Measurements from ENCODE around the gene CYP3A5. TPM values are rescaled to one million over a fixed set of nuclear protein-coding genes. Genes with fewer than 3 reads are reported as not detected.
"Not testable (repeated sequence)": the region's sequence is repeated elsewhere in the genome, so short reads cannot be mapped to it uniquely, and the experiment has no call there.

CYP3A5 gene
- total and polyA plus RNA-seq, 5 donors from 2014 or later = 0.24 to 0.92 (median 0.74) TPM; not detected in 1

- H3K9me3 Mint-ChIP-seq = no peaks in the 10 kb centered on the region
- no peaks in the 10 kb centered on the region for H3K27me3 ChIP-seq (ENCODE audit: control insufficient read depth, insufficient read depth, low read length)
- no peak overlapping the region for H3K4me3 ChIP-seq (ENCODE audit: low read depth, low read length)
- H3K27ac ChIP-seq (ENCODE audit: insufficient read depth, low read length, poor library complexity, severe bottlenecking) = no peak overlapping the region
- no peaks in the 10 kb centered on the region for H3K27me3 Mint-ChIP-seq
- no peak overlapping the region for H3K4me3 Mint-ChIP-seq
- no peaks in the 10 kb centered on the region for H3K9me3 ChIP-seq (ENCODE audit: control insufficient read depth in 2 of 2, low read length in 2 of 2)
- no peaks in the 10 kb centered on the region for H3K4me1 Mint-ChIP-seq
- peaks cover 3% of the 10 kb centered on the region for H3K36me3 ChIP-seq (ENCODE audit: control insufficient read depth, insufficient read depth, low read length)
- H3K27ac Mint-ChIP-seq = no peak overlapping the region
- DNase-seq (no peak), ATAC-seq (ENCODE audit: low read depth in 2 of 2) (no peak)
- no peaks in the 10 kb centered on the region for H3K4me1 ChIP-seq (ENCODE audit: control insufficient read depth, insufficient read depth, low read length, poor library complexity, severe bottlenecking)
- H3K36me3 Mint-ChIP-seq = peaks cover 30% of the 10 kb centered on the region
Observed at GRCh38 chr7:99665312-99666012, 14.3 kb downstream of the CYP3A5 start.

GRCh38 chr7:99657879-99658278 lies 21.9 kb downstream of the CYP3A5 start:
- not testable (repeated sequence) for H3K4me3 Mint-ChIP-seq; H3K27me3 Mint-ChIP-seq; H3K9me3 ChIP-seq (ENCODE audit: control insufficient read depth in 2 of 2, low read length in 2 of 2); H3K27me3 ChIP-seq (ENCODE audit: control insufficient read depth, insufficient read depth, low read length); ATAC-seq (ENCODE audit: low read depth in 2 of 2); DNase-seq; H3K36me3 ChIP-seq (ENCODE audit: control insufficient read depth, insufficient read depth, low read length); H3K9me3 Mint-ChIP-seq; H3K4me3 ChIP-seq (ENCODE audit: low read depth, low read length); H3K27ac ChIP-seq (ENCODE audit: insufficient read depth, low read length, poor library complexity, severe bottlenecking); H3K27ac Mint-ChIP-seq; H3K4me1 ChIP-seq (ENCODE audit: control insufficient read depth, insufficient read depth, low read length, poor library complexity, severe bottlenecking)
- peaks cover 0 to 13% (median 11%) of the 10 kb centered on the region in 4 donors for H3K4me1 Mint-ChIP-seq
- peaks cover 36% of the 10 kb centered on the region for H3K36me3 Mint-ChIP-seq

GRCh38 chr7:99654626-99655025 lies 25.2 kb downstream of the CYP3A5 start:
- H3K4me3 Mint-ChIP-seq; H3K27me3 ChIP-seq (ENCODE audit: control insufficient read depth, insufficient read depth, low read length); H3K27me3 Mint-ChIP-seq; H3K9me3 Mint-ChIP-seq; H3K27ac ChIP-seq (ENCODE audit: insufficient read depth, low read length, poor library complexity, severe bottlenecking); H3K36me3 ChIP-seq (ENCODE audit: control insufficient read depth, insufficient read depth, low read length); H3K4me1 ChIP-seq (ENCODE audit: control insufficient read depth, insufficient read depth, low read length, poor library complexity, severe bottlenecking); H3K9me3 ChIP-seq (ENCODE audit: control insufficient read depth in 2 of 2, low read length in 2 of 2); H3K27ac Mint-ChIP-seq; DNase-seq; H3K4me3 ChIP-seq (ENCODE audit: low read depth, low read length); ATAC-seq (ENCODE audit: low read depth in 2 of 2): not testable (repeated sequence)
- peaks cover 8 to 21% (median 18%) of the 10 kb centered on the region in 4 donors for H3K4me1 Mint-ChIP-seq
- H3K36me3 Mint-ChIP-seq = peaks cover 35% of the 10 kb centered on the region

- Mint-ChIP-seq H3K27ac (no peak overlapping the region), H3K4me1 (peaks cover 8 to 21% (median 18%) of the 10 kb centered on the region in 4 donors), H3K9me3 (peaks cover 0 to 4% (median 0%) of the 10 kb centered on the region in 7 donors), H3K27me3 (no peaks in the 10 kb centered on the region), H3K4me3 (peak overlapping the region in 1 of 4 donors; percentile 31), H3K36me3 (peaks cover 34% of the 10 kb centered on the region)
- ATAC-seq (ENCODE audit: low read depth in 2 of 2) = no peak
- Histone ChIP-seq H3K27ac (ENCODE audit: insufficient read depth, low read length, poor library complexity, severe bottlenecking) (no peak overlapping the region), H3K36me3 (ENCODE audit: control insufficient read depth, insufficient read depth, low read length) (no peaks in the 10 kb centered on the region), H3K4me3 (ENCODE audit: low read depth, low read length) (no peak overlapping the region), H3K27me3 (ENCODE audit: control insufficient read depth, insufficient read depth, low read length) (no peaks in the 10 kb centered on the region), H3K9me3 (ENCODE audit: control insufficient read depth in 2 of 2, low read length in 2 of 2) (no peaks in the 10 kb centered on the region), H3K4me1 (ENCODE audit: control insufficient read depth, insufficient read depth, low read length, poor library complexity, severe bottlenecking) (no peaks in the 10 kb centered on the region)
- DNase-seq = no peak
Observed at GRCh38 chr7:99653754-99654153, 26.0 kb downstream of the CYP3A5 start.

GRCh38 chr7:99653269-99653668 lies 26.5 kb downstream of the CYP3A5 start:
- Mint-ChIP-seq H3K36me3 (peaks cover 31% of the 10 kb centered on the region), H3K4me1 (peaks cover 8 to 21% (median 18%) of the 10 kb centered on the region in 4 donors)
- H3K9me3 Mint-ChIP-seq; H3K27me3 ChIP-seq (ENCODE audit: control insufficient read depth, insufficient read depth, low read length); H3K4me1 ChIP-seq (ENCODE audit: control insufficient read depth, insufficient read depth, low read length, poor library complexity, severe bottlenecking); H3K9me3 ChIP-seq (ENCODE audit: control insufficient read depth in 2 of 2, low read length in 2 of 2); H3K27ac Mint-ChIP-seq; H3K27ac ChIP-seq (ENCODE audit: insufficient read depth, low read length, poor library complexity, severe bottlenecking); DNase-seq; H3K27me3 Mint-ChIP-seq; ATAC-seq (ENCODE audit: low read depth in 2 of 2); H3K4me3 ChIP-seq (ENCODE audit: low read depth, low read length); H3K36me3 ChIP-seq (ENCODE audit: control insufficient read depth, insufficient read depth, low read length); H3K4me3 Mint-ChIP-seq: not testable (repeated sequence)

- Histone ChIP-seq H3K9me3 (ENCODE audit: control insufficient read depth in 2 of 2, low read length in 2 of 2) (no peaks in the 10 kb centered on the region), H3K27ac (ENCODE audit: insufficient read depth, low read length, poor library complexity, severe bottlenecking) (no peak overlapping the region), H3K4me1 (ENCODE audit: control insufficient read depth, insufficient read depth, low read length, poor library complexity, severe bottlenecking) (no peaks in the 10 kb centered on the region), H3K36me3 (ENCODE audit: control insufficient read depth, insufficient read depth, low read length) (no peaks in the 10 kb centered on the region), H3K4me3 (ENCODE audit: low read depth, low read length) (no peak overlapping the region), H3K27me3 (ENCODE audit: control insufficient read depth, insufficient read depth, low read length) (no peaks in the 10 kb centered on the region)
- Mint-ChIP-seq H3K27ac (peak overlapping the region in 1 of 3 donors; percentile 60), H3K9me3 (peaks cover 0 to 4% (median 0%) of the 10 kb centered on the region in 7 donors), H3K4me3 (no peak overlapping the region), H3K36me3 (peaks cover 32% of the 10 kb centered on the region), H3K4me1 (peaks cover 8 to 21% (median 16%) of the 10 kb centered on the region in 4 donors), H3K27me3 (no peaks in the 10 kb centered on the region)
- no peak for DNase-seq
- ATAC-seq (ENCODE audit: low read depth in 2 of 2) = no peak
Observed at GRCh38 chr7:99652671-99653070, 27.1 kb downstream of the CYP3A5 start.

GRCh38 chr7:99651290-99651689 lies 28.5 kb downstream of the CYP3A5 start:
- H3K4me3 Mint-ChIP-seq = no peak overlapping the region
- Histone ChIP-seq H3K27me3 (ENCODE audit: control insufficient read depth, insufficient read depth, low read length) (no peaks in the 10 kb centered on the region), H3K27ac (ENCODE audit: insufficient read depth, low read length, poor library complexity, severe bottlenecking) (no peak overlapping the region), H3K4me1 (ENCODE audit: control insufficient read depth, insufficient read depth, low read length, poor library complexity, severe bottlenecking) (no peaks in the 10 kb centered on the region), H3K36me3 (ENCODE audit: control insufficient read depth, insufficient read depth, low read length) (peaks cover 4% of the 10 kb centered on the region), H3K9me3 (ENCODE audit: control insufficient read depth in 2 of 2, low read length in 2 of 2) (no peaks in the 10 kb centered on the region), H3K4me3 (ENCODE audit: low read depth, low read length) (no peak overlapping the region)
- no peaks in the 10 kb centered on the region for H3K27me3 Mint-ChIP-seq
- H3K27ac Mint-ChIP-seq = no peak overlapping the region
- no peak for DNase-seq
- ATAC-seq (ENCODE audit: low read depth in 2 of 2) = no peak
- H3K36me3 Mint-ChIP-seq = peaks cover 34% of the 10 kb centered on the region
- peaks cover 8 to 21% (median 15%) of the 10 kb centered on the region in 4 donors for H3K4me1 Mint-ChIP-seq
- peaks cover 0 to 4% (median 0%) of the 10 kb centered on the region in 7 donors for H3K9me3 Mint-ChIP-seq

GRCh38 chr7:99648843-99649242 lies 31.0 kb downstream of the CYP3A5 start:
- Histone ChIP-seq H3K9me3 (ENCODE audit: control insufficient read depth in 2 of 2, low read length in 2 of 2) (no peaks in the 10 kb centered on the region), H3K4me3 (ENCODE audit: low read depth, low read length) (no peak overlapping the region), H3K27ac (ENCODE audit: insufficient read depth, low read length, poor library complexity, severe bottlenecking) (no peak overlapping the region), H3K36me3 (ENCODE audit: control insufficient read depth, insufficient read depth, low read length) (peaks cover 8% of the 10 kb centered on the region), H3K4me1 (ENCODE audit: control insufficient read depth, insufficient read depth, low read length, poor library complexity, severe bottlenecking) (no peaks in the 10 kb centered on the region), H3K27me3 (ENCODE audit: control insufficient read depth, insufficient read depth, low read length) (no peaks in the 10 kb centered on the region)
- ATAC-seq (ENCODE audit: low read depth in 2 of 2) (no peak), DNase-seq (no peak)
- Mint-ChIP-seq H3K36me3 (peaks cover 50% of the 10 kb centered on the region), H3K27ac (no peak overlapping the region), H3K4me1 (peaks cover 8 to 14% (median 10%) of the 10 kb centered on the region in 4 donors), H3K4me3 (no peak overlapping the region), H3K9me3 (no peaks in the 10 kb centered on the region), H3K27me3 (no peaks in the 10 kb centered on the region)
